IMR-90 (cell line): ENCODE data around the gene FEN1.

ENCODE experiments used
- CTCF ChIP-seq: conservative IDR thresholded peaks from 2 replicates; pipeline ENCODE4 v1.5.1; 2012; ENCODE audit warnings: mild to moderate bottlenecking, low read depth, low read length, improper control_type of control experiment
- POLR2A ChIP-seq: IDR thresholded peaks from 2 replicates; pipeline ENCODE4 v1.6.1; 2012; ENCODE audit warnings: mild to moderate bottlenecking, low read depth, low read length

GRCh38 chr11:61769169-61769920 is 23.4 kb upstream of the FEN1 start:
- peak; percentile 47 for TF ChIP-seq CTCF
- no peak for TF ChIP-seq POLR2A
